DOHH2 (cell line): ENCODE results near the gene ELOVL6.

Experiments used
- H3F3A ChIP-seq: fragments of 200-600 bp; sonication (generic), shearing (Covaris generic); 2 replicates; pipeline ENCODE4 v1.6.0; 2016; ENCODE audit warnings: antibody characterized with exemption, mild to moderate bottlenecking; ENCODE audit not compliant: control insufficient read depth, insufficient read depth
- H3K27ac ChIP-seq: fragments of 200-600 bp; sonication (generic); 2 replicates; pipeline ENCODE4 v1.5.1; 2014; ENCODE audit warnings: low read depth, mild to moderate bottlenecking, low read length, moderate library complexity
- H3K27me3 ChIP-seq: fragments of 200-600 bp; sonication (generic); 2 replicates; pipeline ENCODE4 v1.6.1; 2014; ENCODE audit warnings: mild to moderate bottlenecking, low read length, mixed read lengths; ENCODE audit not compliant: control insufficient read depth
- H3K36me3 ChIP-seq: fragments of 200-600 bp; sonication (generic); 2 replicates; pipeline ENCODE4 v1.6.1; 2014; ENCODE audit warnings: mild to moderate bottlenecking, low read length, moderate library complexity, mixed read lengths; ENCODE audit not compliant: control insufficient read depth
- H3K4me1 ChIP-seq: fragments of 200-600 bp; sonication (generic); 2 replicates; pipeline ENCODE4 v1.6.1; 2014; ENCODE audit warnings: mild to moderate bottlenecking, low read length, mixed read lengths; ENCODE audit not compliant: control insufficient read depth
- H3K4me2 ChIP-seq: fragments of 200-600 bp; sonication (generic); 2 replicates; pipeline ENCODE4 v1.6.0; 2014; ENCODE audit warnings: mild to moderate bottlenecking, low read length, moderate library complexity
- H3K4me3 ChIP-seq: fragments of 200-600 bp; sonication (generic); 2 replicates; pipeline ENCODE4 v1.5.1; 2014; ENCODE audit warnings: mild to moderate bottlenecking, low read length, mixed read lengths
- H3K79me2 ChIP-seq: fragments of 200-600 bp; sonication (generic); 2 replicates; pipeline ENCODE4 v1.6.1; 2014; ENCODE audit warnings: mild to moderate bottlenecking, low read length, mixed read lengths; ENCODE audit not compliant: control insufficient read depth
- H3K9me2 ChIP-seq: fragments of 200-600 bp; sonication (generic); replicated peaks from 2 replicates; pipeline ENCODE4 v1.6.1; 2014; ENCODE audit warnings: mild to moderate bottlenecking, low read length, mixed read lengths; ENCODE audit not compliant: control insufficient read depth
- H3K9me3 ChIP-seq: fragments of 200-600 bp; sonication (generic); 2 replicates; pipeline ENCODE4 v1.6.1; 2014; ENCODE audit warnings: antibody characterized with exemption, low read length, mixed read lengths; ENCODE audit not compliant: control insufficient read depth, insufficient read depth
- H4K20me1 ChIP-seq: fragments of 200-600 bp; sonication (generic); 2 replicates; pipeline ENCODE4 v1.6.0; 2014; ENCODE audit warnings: low read depth, mild to moderate bottlenecking, antibody characterized with exemption, low read length, moderate library complexity; ENCODE audit not compliant: control insufficient read depth, insufficient read depth
- EZH2phosphoT487 ChIP-seq: fragments of 200-600 bp; sonication (generic); IDR thresholded peaks from 2 replicates; pipeline ENCODE4 v1.6.1; 2017; ENCODE audit warnings: borderline replicate concordance, mild to moderate bottlenecking, antibody characterized with exemption, low read length, moderate library complexity, mixed read lengths
- TF ChIP-seq, protein P1 (sequence below): fragments of 200-600 bp; sonication (generic); IDR thresholded peaks from one replicate; pipeline ENCODE4 v1.5.1; 2014; ENCODE audit warnings: antibody characterized with exemption, mild to moderate bottlenecking, low read depth, low read length; ENCODE audit not compliant: poor library complexity, severe bottlenecking

ELOVL6 gene

DNA sequence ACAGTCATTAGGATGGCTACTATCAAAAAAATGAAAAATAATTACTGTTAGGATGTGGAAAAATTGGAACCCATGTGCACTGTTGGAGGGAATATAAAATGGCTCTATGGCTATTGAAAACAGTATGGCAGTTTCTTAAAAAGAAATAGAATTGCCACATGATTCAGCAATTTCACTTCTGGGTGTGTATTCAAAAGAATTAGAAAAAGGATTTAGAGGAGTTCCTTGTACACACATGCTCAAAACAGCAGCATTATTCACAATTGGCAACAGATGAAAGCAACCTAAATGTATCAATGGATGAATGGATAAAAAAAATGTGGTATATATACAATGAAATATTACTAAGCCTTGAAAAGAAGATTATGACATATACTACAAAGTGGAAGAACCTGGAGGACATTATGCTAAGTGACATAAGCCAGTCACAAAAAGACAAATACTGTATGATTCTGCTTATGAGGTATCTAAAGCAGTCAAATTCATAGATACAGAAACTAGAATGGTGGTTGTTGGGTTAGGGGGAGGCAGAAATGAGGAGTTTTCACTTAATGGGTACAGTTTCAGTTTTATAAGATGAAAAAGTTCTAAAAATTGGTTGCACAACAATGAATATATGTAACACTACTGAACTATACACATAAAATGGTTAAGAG, 123.2 kb downstream of the ELOVL6 start:
- Histone ChIP-seq H3K4me3 (no peak overlapping the region), H3K27ac (no peak overlapping the region), H3K4me1 (no peaks in the 10 kb centered on the region), H3K27me3 (no peaks in the 10 kb centered on the region), H3K9me2 (no peaks in the 10 kb centered on the region), H3F3A (no peaks in the 10 kb centered on the region), H3K36me3 (no peaks in the 10 kb centered on the region), H3K4me2 (no peak overlapping the region), H4K20me1 (no peaks in the 10 kb centered on the region), H3K79me2 (no peaks in the 10 kb centered on the region), H3K9me3 (no peaks in the 10 kb centered on the region)
- no peak for TF ChIP-seq EZH2phosphoT487
- TF ChIP-seq, protein P1, sequence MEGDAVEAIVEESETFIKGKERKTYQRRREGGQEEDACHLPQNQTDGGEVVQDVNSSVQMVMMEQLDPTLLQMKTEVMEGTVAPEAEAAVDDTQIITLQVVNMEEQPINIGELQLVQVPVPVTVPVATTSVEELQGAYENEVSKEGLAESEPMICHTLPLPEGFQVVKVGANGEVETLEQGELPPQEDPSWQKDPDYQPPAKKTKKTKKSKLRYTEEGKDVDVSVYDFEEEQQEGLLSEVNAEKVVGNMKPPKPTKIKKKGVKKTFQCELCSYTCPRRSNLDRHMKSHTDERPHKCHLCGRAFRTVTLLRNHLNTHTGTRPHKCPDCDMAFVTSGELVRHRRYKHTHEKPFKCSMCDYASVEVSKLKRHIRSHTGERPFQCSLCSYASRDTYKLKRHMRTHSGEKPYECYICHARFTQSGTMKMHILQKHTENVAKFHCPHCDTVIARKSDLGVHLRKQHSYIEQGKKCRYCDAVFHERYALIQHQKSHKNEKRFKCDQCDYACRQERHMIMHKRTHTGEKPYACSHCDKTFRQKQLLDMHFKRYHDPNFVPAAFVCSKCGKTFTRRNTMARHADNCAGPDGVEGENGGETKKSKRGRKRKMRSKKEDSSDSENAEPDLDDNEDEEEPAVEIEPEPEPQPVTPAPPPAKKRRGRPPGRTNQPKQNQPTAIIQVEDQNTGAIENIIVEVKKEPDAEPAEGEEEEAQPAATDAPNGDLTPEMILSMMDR, result no peak

DNA sequence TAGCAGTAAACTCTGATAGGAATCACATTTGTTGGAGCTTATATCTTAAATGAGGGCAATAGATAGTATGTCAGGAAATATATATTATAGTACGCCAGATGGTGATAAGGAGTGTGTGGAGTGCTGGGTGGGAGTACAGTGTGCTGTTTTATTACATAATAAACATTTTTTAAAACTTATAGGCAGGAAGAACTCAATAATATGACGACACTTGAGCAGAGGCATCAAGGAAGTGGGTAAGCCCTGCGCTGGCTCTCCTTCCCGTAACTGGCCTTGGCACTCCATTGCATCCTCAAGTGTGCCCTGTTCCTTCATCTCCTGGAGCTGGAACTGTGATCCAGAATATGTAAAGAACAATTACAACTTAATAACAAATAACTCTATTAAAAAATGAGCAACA, 123.8 kb downstream of the ELOVL6 start:
- no peak overlapping the region for H3K27ac ChIP-seq
- no peaks in the 10 kb centered on the region for H3K9me3 ChIP-seq
- H3K36me3 ChIP-seq, result no peaks in the 10 kb centered on the region
- no peaks in the 10 kb centered on the region for H3F3A ChIP-seq
- no peak overlapping the region for H3K4me2 ChIP-seq
- no peaks in the 10 kb centered on the region for H4K20me1 ChIP-seq
- no peaks in the 10 kb centered on the region for H3K79me2 ChIP-seq
- TF ChIP-seq, protein P1, result no peak
- no peak for TF ChIP-seq EZH2phosphoT487
- H3K4me3 ChIP-seq, result no peak overlapping the region
- H3K4me1 ChIP-seq, result no peaks in the 10 kb centered on the region
- H3K27me3 ChIP-seq, result no peaks in the 10 kb centered on the region
- H3K9me2 ChIP-seq, result no peaks in the 10 kb centered on the region

DNA sequence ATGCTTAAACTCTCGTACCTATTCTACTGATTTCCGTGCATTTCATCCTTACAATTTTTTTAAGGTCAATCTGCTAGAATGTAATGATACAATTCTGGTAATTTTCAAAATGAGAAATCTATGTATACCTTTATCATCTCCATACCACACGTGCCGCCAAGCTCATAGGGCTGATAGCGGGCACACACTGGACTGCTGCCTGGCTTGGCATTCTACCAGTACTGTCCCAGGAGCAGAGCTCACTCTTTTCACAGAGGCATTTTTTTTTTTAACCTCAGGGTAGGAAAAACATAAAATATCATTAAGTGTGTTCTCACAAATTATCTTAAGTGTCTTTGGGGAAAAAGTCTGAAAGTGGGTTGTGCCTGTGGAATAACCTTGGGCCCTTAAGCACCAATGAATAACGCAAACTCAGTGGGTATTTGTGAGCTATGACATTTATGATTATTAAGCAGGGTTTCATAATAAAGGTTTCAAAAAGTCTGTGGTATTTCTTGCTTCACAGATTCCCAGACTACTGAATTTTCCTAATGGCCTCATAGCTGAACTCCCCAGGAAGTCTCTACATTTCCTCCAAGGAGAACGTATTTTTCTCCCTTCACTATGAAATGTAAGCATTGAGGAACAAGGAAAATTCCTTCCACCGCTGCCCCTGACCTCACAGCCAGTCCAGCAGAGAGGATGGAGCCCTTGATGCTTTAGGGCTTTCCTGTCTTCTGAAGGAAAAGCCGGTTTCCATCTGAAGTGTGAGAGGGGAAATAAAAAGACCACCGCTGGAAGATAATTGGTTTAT, 125.2 kb downstream of the ELOVL6 start:
- TF ChIP-seq, protein P1, result no peak
- TF ChIP-seq EZH2phosphoT487, result no peak
- no peaks in the 10 kb centered on the region for H3K9me3 ChIP-seq
- H3K4me1 ChIP-seq, result no peaks in the 10 kb centered on the region
- no peak overlapping the region for H3K4me3 ChIP-seq
- no peaks in the 10 kb centered on the region for H3F3A ChIP-seq
- no peak overlapping the region for H3K27ac ChIP-seq
- no peaks in the 10 kb centered on the region for H3K36me3 ChIP-seq
- no peaks in the 10 kb centered on the region for H3K27me3 ChIP-seq
- no peaks in the 10 kb centered on the region for H3K9me2 ChIP-seq
- H3K79me2 ChIP-seq, result no peaks in the 10 kb centered on the region
- no peaks in the 10 kb centered on the region for H4K20me1 ChIP-seq
- H3K4me2 ChIP-seq, result no peak overlapping the region
